ENCODE results near the gene TAS2R46.

DNA sequence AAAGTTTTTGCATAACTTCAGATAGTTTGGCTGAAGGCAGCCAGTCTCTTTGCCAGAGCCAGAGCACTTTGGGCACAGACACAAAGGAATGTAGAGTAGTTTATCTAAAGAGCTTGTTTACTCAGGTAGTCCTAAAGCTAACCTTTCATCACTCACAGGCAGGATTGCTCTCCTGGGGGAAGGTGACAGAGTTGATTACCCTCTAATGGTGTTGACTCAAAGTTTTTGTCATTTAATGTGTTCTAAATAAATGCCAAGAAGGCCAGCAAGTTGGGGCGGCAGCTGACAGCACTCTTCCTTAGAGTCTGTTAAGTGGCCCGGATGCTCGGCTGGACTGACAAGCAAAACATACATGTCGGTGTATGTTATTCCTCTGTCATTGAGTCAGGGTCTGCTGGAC lies 9.3 kb upstream of the TAS2R46 start:
- TF ChIP-seq, protein P1, sequence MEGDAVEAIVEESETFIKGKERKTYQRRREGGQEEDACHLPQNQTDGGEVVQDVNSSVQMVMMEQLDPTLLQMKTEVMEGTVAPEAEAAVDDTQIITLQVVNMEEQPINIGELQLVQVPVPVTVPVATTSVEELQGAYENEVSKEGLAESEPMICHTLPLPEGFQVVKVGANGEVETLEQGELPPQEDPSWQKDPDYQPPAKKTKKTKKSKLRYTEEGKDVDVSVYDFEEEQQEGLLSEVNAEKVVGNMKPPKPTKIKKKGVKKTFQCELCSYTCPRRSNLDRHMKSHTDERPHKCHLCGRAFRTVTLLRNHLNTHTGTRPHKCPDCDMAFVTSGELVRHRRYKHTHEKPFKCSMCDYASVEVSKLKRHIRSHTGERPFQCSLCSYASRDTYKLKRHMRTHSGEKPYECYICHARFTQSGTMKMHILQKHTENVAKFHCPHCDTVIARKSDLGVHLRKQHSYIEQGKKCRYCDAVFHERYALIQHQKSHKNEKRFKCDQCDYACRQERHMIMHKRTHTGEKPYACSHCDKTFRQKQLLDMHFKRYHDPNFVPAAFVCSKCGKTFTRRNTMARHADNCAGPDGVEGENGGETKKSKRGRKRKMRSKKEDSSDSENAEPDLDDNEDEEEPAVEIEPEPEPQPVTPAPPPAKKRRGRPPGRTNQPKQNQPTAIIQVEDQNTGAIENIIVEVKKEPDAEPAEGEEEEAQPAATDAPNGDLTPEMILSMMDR (IDR thresholded peaks at IDR 0.05): no peak
- no peak for TF ChIP-seq POLR2A (IDR thresholded peaks at IDR 0.05)

All from uterus (tissue), 2 donors.